Stimulated activated CD8-positive, alpha-beta memory T cell treated with anti-CD3 and anti-CD28 coated beads, Interleukin-7, amount 100 ng/mL, for 48 hours (primary cell): ENCODE data around the gene FILIP1L.

Source experiments
- DNase-seq, 2 donors: peaks; one replicate each; pipeline ENCODE4 v3.0.0-alpha.2; 2020; ENCODE audit warnings: low read depth in 1 of 2; ENCODE audit errors: extremely low read depth in 1 of 2

Gene FILIP1L

DNA sequence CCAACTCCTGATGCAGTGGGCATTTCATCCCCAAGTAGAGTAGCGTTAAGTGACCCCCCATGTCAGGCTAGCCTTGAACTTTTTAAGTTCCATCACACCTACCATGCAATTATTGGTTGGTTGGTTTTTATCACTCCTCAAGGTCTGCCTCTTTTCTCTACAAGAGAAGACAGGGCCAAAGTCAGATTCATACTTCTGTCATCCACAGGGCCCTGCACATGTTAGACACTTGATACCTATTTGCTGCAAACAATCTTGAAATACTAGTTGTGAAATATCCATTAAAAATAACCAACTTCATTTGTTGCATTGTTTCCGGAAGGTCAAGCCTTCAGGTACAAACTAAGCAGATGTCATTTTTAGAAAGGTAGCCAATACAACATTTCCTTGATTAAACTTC, 295.5 kb downstream of the FILIP1L start:
- no peak for DNase-seq

DNA sequence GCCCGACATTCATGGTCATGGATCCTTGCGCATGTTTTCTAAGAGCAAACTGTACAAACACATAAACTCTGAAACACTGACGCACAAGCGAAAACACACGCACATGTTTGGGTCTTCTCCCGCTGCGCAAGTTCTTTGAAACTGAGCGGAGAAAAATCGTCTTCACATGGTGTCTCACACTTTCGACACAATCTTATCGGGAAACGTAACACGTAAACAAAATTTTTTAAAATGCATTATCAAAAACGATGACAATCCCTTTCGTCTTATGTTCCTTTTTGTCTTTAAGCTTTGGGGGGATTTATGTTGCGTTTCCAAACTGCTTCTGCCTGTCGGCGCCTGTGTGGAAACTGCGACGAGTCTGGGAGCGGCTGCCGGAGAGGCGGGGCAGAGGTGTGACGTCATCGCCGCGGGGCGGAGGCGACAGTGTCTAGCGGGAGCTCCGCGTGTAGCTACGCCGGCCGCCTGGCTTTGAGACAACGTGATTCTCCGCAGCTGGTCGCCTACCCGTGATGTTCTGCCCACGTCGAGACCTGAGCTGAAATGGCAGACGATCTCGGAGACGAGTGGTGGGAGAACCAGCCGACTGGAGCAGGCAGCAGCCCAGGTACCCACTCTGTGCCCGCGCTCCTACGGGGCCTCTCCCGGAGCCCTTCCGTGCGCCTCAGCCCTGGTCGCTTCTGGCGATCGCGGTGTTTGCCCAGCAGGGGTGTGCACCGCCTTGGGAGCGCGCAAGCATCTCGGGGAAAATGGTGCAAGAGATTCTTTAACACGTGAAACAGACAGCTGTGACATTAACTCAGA, 296.7 kb downstream of the FILIP1L start, which contains the start of gene CMSS1:
Gene CMSS1 (plus strand): TSS at position 426 of the 804 bp plus-strand sequence.
- peak; percentile 87 to 94 for DNase-seq

DNA sequence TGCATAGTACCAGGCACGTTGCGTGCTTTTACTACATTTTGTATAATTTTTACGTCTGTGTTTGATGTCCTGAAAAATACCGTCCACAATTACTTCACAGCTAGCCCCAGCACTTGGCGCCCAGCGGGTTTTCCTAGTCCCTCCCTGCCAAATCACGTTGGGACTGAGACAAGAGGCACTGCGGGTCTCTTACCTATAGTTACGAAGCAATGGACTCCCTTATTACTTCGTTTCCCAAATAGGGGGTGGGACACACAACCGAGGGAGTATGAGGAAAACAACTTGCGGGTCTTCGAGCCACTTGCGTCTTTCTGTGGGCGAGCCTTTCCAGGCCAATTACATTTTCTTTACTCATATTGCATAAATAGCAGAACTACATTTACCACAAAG, 297.3 kb downstream of the FILIP1L start:
- DNase-seq, result no peak

DNA sequence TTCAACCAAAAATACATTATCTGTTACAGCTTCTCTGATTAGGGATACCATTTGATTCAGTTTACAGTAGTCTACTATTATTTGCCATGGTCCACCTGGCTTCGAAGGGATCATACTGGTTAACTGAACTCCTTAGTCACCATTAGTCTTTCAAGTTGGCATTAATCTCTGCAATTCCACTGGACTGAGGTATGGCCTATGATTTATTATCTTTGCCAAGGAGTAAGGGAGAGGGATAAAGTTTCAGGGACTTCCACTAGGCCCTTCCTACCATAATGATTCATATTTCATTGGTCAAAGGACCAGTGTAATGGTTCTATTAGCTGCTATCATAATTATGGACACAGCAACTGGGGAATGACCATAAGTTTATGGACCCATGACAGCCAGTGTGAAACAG, 303.9 kb downstream of the FILIP1L start:
- no peak for DNase-seq

DNA sequence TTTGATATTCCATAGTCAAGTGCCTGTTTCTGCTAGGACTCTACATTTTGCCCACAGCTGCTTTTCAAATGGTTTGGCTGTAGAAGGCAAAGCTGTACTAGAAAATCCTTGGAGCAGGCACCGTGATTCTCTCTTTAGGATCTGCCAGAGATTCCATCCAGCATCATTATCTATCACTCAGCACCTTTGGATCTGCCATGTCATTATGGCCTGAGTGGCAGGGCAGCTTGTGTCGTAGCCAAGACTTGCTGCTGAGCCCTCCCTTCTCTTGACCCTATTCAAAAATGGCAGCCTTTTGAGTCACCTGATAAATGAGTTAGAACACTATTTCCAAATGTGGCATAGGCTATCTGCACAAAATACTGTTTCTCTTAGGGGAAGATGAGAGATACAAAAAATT, 304.7 kb downstream of the FILIP1L start:
- no peak for DNase-seq

DNA sequence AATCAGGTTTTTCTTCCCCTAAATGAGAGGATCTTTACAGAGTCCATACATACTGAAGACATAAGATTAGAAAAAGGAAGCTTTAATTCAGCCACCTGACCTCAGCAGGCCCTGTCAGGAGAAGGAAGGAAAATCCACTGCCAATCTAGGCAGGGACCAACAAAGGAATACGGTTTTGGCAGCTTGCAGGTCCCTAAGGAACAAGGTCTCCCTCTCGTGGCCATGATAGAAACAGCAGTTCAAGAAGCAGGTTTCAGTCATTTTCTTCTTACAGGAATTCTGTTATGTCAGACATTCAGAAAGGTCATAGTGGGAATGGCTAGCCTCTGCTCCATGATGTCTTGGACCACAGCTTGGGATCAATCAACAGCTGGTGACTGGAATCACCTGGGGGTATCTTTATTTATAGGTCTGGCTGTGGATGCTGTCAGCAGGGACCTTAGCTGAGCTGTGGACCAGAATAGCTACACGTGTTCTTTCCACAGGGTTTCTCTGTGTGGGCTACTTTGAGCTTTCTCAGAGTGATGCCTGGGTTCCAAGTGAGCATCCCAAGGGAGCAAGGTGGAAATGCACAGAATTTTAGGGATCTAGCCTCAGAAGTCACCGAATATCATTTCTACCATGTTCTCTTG, 306.0 kb downstream of the FILIP1L start:
- DNase-seq, result no peak

DNA sequence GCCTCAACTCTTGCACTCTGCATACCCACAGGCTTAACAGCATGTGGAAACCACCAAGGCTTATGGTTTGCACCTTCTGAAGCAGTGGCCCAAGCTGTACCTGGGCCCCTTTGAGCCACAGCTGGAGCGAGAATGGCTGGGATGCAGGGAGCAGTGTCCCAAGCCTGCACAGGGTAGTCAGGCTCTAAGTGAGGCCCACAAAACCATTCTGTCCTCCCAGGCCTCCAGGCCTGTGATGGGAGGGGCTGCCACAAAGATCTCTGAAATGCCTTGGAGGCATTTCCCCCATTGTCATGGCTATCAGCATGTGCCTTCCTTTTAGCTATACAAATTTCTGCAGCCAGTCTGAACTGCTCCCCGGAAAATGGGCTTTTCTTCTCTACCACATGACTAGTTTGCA, 309.1 kb downstream of the FILIP1L start:
- no peak for DNase-seq

DNA sequence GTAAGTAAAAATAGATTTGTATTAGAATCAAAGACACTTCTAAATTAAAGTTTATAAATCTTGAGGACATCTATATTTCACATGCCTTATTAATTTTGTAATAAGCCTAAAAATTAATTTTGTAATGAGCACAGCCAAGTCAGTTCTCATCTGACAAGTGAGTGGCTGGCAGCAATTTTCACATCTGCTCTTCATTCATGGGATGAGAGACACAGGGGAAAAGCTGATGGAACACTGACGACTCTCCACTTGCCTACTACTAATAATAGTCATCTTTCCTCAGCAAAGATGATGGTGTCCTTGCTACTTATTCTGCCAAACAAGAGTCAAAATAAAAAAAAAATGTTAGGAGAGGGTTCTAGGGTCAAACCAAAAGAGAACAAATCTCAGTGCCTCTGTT, 311.0 kb downstream of the FILIP1L start:
- no peak for DNase-seq

DNA sequence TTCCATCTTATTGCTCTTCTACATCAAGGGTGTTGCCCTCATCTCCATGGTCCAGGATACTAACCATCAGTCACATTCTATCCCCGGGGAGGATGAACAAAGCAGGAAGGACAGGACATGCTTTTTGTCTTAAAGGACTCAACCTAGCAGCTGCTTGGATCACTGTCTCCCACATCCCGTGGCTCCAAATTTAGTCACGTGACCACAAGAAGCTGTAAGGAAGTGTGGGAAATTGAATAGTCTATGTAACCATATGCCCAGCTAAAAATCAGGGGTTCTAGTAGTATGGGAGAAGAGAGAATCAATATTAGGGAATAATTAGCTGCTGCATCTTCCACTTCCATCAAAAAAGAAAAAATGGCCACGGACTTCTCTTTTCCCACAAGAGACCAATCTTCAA, 314.9 kb downstream of the FILIP1L start:
- DNase-seq, result no peak

DNA sequence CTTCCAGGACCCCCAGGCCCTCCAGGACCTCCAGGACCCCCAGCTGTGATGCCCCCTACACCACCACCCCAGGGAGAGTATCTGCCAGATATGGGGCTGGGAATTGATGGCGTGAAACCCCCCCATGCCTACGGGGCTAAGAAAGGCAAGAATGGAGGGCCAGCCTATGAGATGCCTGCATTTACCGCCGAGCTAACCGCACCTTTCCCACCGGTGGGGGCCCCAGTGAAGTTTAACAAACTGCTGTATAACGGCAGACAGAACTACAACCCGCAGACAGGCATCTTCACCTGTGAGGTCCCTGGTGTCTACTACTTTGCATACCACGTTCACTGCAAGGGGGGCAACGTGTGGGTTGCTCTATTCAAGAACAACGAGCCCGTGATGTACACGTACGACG, 318.7 kb downstream of the FILIP1L start:
- DNase-seq, result no peak

DNA sequence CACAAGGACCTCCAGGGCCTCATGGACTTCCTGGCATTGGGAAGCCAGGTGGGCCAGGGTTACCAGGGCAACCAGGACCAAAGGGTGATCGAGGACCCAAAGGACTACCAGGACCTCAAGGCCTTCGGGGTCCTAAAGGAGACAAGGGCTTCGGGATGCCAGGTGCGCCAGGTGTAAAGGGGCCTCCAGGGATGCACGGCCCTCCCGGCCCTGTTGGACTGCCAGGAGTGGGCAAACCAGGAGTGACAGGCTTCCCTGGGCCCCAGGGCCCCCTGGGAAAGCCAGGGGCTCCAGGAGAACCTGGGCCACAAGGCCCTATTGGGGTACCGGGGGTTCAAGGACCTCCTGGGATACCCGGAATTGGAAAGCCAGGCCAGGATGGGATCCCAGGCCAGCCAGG, 319.8 kb downstream of the FILIP1L start:
- no peak for DNase-seq

DNA sequence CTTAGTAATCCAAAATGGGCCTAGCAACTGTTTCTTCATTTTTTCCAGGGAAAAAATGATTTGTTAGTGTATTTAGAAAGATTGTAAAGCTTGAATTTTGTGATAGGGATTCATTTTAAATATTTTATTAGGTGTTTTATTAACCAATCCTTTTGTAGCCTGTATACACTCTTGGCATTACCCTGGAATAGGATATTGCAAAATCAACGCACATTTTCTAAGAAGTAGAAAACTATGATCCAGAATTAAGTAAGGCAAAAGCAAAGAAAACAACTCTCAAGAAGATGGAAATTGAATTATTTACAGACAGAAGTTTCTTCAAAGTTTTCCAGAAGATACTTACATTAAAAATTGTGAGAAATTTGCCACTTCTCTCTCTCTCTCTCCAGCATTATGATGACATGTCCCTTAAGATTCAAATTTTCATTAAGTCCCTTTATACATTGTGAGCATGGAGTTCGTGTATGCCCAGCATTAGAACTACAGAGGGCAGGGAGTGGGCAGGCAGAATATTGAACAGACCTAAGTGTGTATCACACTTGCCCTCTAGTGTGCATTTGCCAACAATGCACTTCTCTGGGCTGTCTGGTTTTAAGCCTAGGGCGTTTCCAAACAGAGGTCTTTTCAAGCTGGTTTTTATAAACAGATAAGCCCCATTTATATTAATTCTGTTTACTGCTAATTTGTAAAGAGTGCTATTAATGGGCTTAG, 325.1 kb downstream of the FILIP1L start:
- DNase-seq, result no peak
